Parathyroid adenoma (tissue), 2 donors: ENCODE results near the gene GLB1L2.

Experiments
- H2AFZ ChIP-seq: fragments of 300-600 bp; sonication (generic); one replicate; pipeline ENCODE4 v1.7.0; 2017; ENCODE audit warnings: antibody characterized with exemption, mild to moderate bottlenecking
- H3K27ac ChIP-seq: fragments of 300-600 bp; sonication (generic); one replicate; pipeline ENCODE4 v1.7.0; 2017
- H3K27me3 ChIP-seq: fragments of 300-600 bp; sonication (generic); one replicate; pipeline ENCODE4 v1.7.0; 2017; ENCODE audit warnings: low read length; ENCODE audit not compliant: control insufficient read depth, insufficient read depth
- H3K36me3 ChIP-seq: fragments of 300-600 bp; sonication (generic); one replicate; pipeline ENCODE4 v1.7.0; 2017; ENCODE audit warnings: low read length; ENCODE audit not compliant: control insufficient read depth, insufficient read depth
- H3K4me1 ChIP-seq: fragments of 300-600 bp; sonication (generic); one replicate; pipeline ENCODE4 v1.7.0; 2017; ENCODE audit warnings: control low read depth
- H3K4me2 ChIP-seq: fragments of 300-600 bp; sonication (generic); one replicate; pipeline ENCODE4 v1.7.0; 2017; ENCODE audit warnings: low read length
- H3K4me3 ChIP-seq: fragments of 300-600 bp; sonication (generic); one replicate; pipeline ENCODE4 v1.7.0; 2017; ENCODE audit warnings: low read depth, low read length
- H3K79me2 ChIP-seq: fragments of 300-600 bp; sonication (generic); one replicate; pipeline ENCODE4 v1.7.0; 2017; ENCODE audit warnings: control low read depth
- H3K9ac ChIP-seq: fragments of 300-600 bp; sonication (generic); one replicate; pipeline ENCODE4 v1.7.0; 2017; ENCODE audit warnings: mild to moderate bottlenecking
- H3K9me3 ChIP-seq: fragments of 300-600 bp; sonication (generic); one replicate; pipeline ENCODE4 v1.7.0; 2017; ENCODE audit warnings: low read length; ENCODE audit not compliant: control insufficient read depth
- TF ChIP-seq, protein P1 (sequence below): fragments of 300-600 bp; sonication (generic); IDR thresholded peaks from one replicate; pipeline ENCODE4 v1.7.0; 2017; ENCODE audit warnings: antibody characterized with exemption, mild to moderate bottlenecking
- donor health status: primary hyperparathyroidism.

The GLB1L2 gene

DNA sequence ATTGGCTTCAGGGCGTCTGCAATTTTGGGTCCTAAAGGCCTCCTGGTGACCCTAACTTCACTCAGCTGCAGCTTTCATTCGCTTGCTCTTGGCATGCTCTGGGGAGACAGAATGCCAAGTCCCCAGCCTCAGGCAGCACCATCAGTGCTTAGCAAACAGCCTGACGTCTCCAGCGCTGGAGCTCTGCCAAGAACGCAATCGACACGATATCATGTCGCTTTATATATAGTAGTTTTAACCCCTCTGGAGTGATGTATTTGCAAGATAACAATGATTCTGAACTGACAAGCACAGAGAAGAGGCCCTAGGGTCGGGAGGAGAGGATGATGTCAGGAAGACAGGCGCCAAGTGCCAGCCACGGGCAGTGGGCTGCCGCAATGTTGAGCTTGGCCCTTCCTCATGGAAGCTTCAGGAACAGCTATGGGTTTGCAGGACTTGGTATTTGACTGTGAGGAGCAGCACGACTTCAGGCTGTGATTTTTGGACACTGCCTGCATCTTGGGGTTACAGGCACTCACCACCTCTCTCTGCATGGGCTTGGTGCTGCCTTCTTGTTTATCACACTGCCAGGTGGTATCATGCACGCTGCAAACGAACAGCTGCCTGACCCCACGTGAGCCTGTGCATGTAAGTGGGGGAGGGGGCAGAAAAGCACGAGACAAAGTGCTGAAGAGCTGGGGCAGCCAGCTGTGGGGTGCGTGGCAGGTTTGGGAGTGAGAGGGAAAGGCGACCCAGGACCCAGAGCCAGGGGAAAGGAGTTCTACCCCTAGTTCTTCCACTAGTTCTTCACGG lies 54.2 kb downstream of the GLB1L2 start:
- Histone ChIP-seq H3K4me2 (no peak overlapping the region), H2AFZ (no peak overlapping the region), H3K4me1 (no peaks in the 10 kb centered on the region), H3K27me3 (no peaks in the 10 kb centered on the region), H3K36me3 (no peaks in the 10 kb centered on the region), H3K4me3 (no peak overlapping the region), H3K27ac (no peak overlapping the region), H3K9ac (no peak overlapping the region), H3K79me2 (no peaks in the 10 kb centered on the region), H3K9me3 (no peaks in the 10 kb centered on the region)
- TF ChIP-seq, protein P1, sequence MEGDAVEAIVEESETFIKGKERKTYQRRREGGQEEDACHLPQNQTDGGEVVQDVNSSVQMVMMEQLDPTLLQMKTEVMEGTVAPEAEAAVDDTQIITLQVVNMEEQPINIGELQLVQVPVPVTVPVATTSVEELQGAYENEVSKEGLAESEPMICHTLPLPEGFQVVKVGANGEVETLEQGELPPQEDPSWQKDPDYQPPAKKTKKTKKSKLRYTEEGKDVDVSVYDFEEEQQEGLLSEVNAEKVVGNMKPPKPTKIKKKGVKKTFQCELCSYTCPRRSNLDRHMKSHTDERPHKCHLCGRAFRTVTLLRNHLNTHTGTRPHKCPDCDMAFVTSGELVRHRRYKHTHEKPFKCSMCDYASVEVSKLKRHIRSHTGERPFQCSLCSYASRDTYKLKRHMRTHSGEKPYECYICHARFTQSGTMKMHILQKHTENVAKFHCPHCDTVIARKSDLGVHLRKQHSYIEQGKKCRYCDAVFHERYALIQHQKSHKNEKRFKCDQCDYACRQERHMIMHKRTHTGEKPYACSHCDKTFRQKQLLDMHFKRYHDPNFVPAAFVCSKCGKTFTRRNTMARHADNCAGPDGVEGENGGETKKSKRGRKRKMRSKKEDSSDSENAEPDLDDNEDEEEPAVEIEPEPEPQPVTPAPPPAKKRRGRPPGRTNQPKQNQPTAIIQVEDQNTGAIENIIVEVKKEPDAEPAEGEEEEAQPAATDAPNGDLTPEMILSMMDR: no peak

DNA sequence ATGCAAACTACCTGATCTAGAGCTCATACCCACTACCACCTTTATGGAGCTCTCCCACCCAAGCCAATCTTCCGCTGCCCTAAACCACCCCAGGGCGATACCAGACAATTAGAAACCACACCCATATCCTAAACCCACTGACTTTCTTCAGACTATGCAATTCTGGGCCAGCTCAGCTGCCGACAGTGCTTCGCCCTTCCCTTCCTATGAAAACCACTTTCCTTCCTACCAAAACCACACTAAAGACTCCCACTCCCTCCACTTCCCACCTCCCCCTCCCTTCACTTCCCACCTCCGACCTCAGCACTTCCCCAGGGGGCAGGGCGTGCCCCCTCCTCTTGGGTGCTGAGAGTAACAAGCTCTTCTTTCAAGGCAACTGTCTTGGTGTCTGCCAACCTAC lies 55.2 kb downstream of the GLB1L2 start:
- Histone ChIP-seq H3K4me1 (no peaks in the 10 kb centered on the region), H3K27me3 (no peaks in the 10 kb centered on the region), H3K4me2 (no peak overlapping the region), H3K9ac (no peak overlapping the region), H2AFZ (no peak overlapping the region), H3K4me3 (no peak overlapping the region), H3K79me2 (no peaks in the 10 kb centered on the region), H3K36me3 (no peaks in the 10 kb centered on the region), H3K9me3 (no peaks in the 10 kb centered on the region), H3K27ac (no peak overlapping the region)
- TF ChIP-seq, protein P1: no peak

DNA sequence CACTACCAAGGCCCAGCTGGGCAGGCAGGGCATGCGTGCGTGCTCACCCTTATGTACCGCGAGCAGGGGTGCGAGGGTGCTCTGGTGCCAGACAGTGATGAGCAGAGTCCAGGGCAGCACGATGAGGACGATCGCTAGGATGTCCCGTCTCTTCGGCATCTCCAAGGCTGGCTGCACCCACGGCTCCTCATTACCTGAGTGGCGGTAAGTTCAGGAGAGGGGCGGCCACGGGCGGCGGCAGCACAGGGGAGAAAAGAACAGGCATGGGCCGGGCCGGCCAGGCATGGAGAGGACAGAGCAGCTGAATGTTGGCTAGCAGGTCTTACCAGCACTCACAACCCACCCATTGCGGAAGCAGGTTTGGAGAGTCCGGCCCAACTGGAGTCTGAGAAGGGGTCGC lies 55.7 kb downstream of the GLB1L2 start:
- Histone ChIP-seq H3K9ac (no peak overlapping the region), H3K4me1 (no peaks in the 10 kb centered on the region), H3K9me3 (no peaks in the 10 kb centered on the region), H3K79me2 (no peaks in the 10 kb centered on the region), H2AFZ (no peak overlapping the region), H3K27ac (no peak overlapping the region), H3K4me3 (no peak overlapping the region), H3K4me2 (no peak overlapping the region), H3K36me3 (no peaks in the 10 kb centered on the region), H3K27me3 (no peaks in the 10 kb centered on the region)
- TF ChIP-seq, protein P1: no peak

DNA sequence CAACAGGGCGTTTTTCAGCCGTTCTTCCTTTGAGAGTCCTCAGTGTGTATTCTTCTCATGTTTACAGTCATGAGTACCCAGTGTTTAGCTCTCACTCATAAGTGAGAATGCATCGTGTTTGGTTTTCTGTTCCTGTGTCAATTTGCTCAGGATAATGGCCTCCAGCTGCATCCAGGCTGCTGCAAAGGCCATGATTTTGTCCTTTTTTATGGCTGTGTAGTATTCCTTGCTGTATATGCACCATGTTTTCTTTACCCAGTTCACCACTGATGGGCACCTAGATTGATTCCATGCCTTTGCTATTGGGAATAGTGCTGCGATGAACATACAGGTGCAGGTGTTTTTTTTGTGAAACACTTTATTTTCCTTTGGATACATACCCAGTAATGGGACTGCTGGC lies 56.8 kb downstream of the GLB1L2 start:
- Histone ChIP-seq H3K36me3 (no peaks in the 10 kb centered on the region), H3K4me2 (no peak overlapping the region), H3K9ac (no peak overlapping the region), H3K27me3 (no peaks in the 10 kb centered on the region), H2AFZ (no peak overlapping the region), H3K4me3 (no peak overlapping the region), H3K79me2 (no peaks in the 10 kb centered on the region), H3K4me1 (no peaks in the 10 kb centered on the region), H3K9me3 (no peaks in the 10 kb centered on the region), H3K27ac (no peak overlapping the region)
- TF ChIP-seq, protein P1: no peak
